ENCODE measurements around the gene LMNB1.

Gene LMNB1

GRCh38 chr5:126777975-126778674, 1.2 kb downstream of the LMNB1 start (continued):
- TF ChIP-seq SP2 (tag by site-specific recombination; IDR thresholded peaks at IDR 0.05) = peak; percentile 98

- Histone ChIP-seq H3K4me1 (ENCODE audit: control insufficient read depth, insufficient read depth, low read length) (peaks cover 4% of the 10 kb centered on the region; the same call in 1 of the 2 replicates), H3K4me3 (ENCODE audit: low read depth, low read length) (peak overlapping the region; percentile 90), H3K36me3 (ENCODE audit: control insufficient read depth in 2 of 2, insufficient read depth in 1 of 2, low read length in 2 of 2) (no peaks in the 10 kb centered on the region; a peak in 1 of 3 replicates), H3K27ac (ENCODE audit: extremely low read depth, low read depth, low read length) (peak overlapping the region; percentile 100), H3K9me3 (ENCODE audit: control insufficient read depth, insufficient read depth, low read depth, low read length) (no peaks in the 10 kb centered on the region)
- TF ChIP-seq SCRT2 (tag by site-specific recombination; IDR thresholded peaks at IDR 0.05) = peak; percentile 98
- peak; percentile 56; the same call in 1 of the 2 replicates for TF ChIP-seq SCRT1 (tag by site-specific recombination; IDR thresholded peaks at IDR 0.05; ENCODE audit: borderline replicate concordance)
- TF ChIP-seq YY1 (tag by site-specific recombination; IDR thresholded peaks at IDR 0.05) = peak; percentile 56; the same call in 1 of the 2 replicates
- peak; percentile 90 for TF ChIP-seq PRDM1 (tag by site-specific recombination; IDR thresholded peaks at IDR 0.05)
- peak; percentile 5; the same call in 1 of the 2 replicates for TF ChIP-seq ZBTB17 (tag by site-specific recombination; IDR thresholded peaks at IDR 0.05)
- TF ChIP-seq ZNF112 (tag by site-specific recombination; IDR thresholded peaks at IDR 0.05) = no peak
- peak; percentile 17; the same call in 1 of the 2 replicates for TF ChIP-seq ZBTB20 (tag by site-specific recombination; IDR thresholded peaks at IDR 0.05)
- TF ChIP-seq ZNF423 (tag by site-specific recombination; IDR thresholded peaks at IDR 0.05) = 0 out of 2 replicates have a peak, but pooled peaks have one; percentile 1
- TF ChIP-seq ZIC2 (tag by site-specific recombination; IDR thresholded peaks at IDR 0.05) = no peak
- 0 out of 2 replicates have a peak, but pooled peaks have one; percentile 44 for TF ChIP-seq ZNF2 (tag by site-specific recombination; IDR thresholded peaks at IDR 0.05)
- 0 out of 2 replicates have a peak, but pooled peaks have one; percentile 3 for TF ChIP-seq ZNF501 (tag by site-specific recombination; IDR thresholded peaks at IDR 0.05)
- TF ChIP-seq ZNF23 (tag by site-specific recombination; IDR thresholded peaks at IDR 0.05; ENCODE audit: borderline replicate concordance) = no peak
- peak; percentile 67; the same call in 1 of the 2 replicates for TF ChIP-seq ATF2 (tag by site-specific recombination; IDR thresholded peaks at IDR 0.05; ENCODE audit: low read depth)
- TF ChIP-seq ZNF335 (tag by site-specific recombination; conservative IDR thresholded peaks at IDR 0.05) = peak; percentile 77
- TF ChIP-seq ZBTB21 (tag by site-specific recombination; IDR thresholded peaks at IDR 0.05) = no peak
- no peak for TF ChIP-seq ZNF391 (tag by site-specific recombination; IDR thresholded peaks at IDR 0.05; ENCODE audit: borderline replicate concordance, low read depth)
- CTCF ChIA-PET = interaction anchor here (0.9 to 5.5 kb wide), 8 partner anchors 9 to 178 kb away, joined by 3 to 137 read pairs (median 6); partner anchors contain the start of gene PHAX
- POLR2A ChIA-PET = interaction anchor here (0.5 to 3.9 kb wide), 30 partner anchors 7 to 1354 kb away, joined by 3 to 51 read pairs (median 4); partner anchors contain the start of genes ALDH7A1, MARCHF3 and PRRC1
Observed at GRCh38 chr5:126778675-126779403, 1.9 kb downstream of the LMNB1 start.

GRCh38 chr5:126780165-126780827, 3.4 kb downstream of the LMNB1 start:
- CTCF ChIA-PET = interaction anchor here (0.6 to 5.5 kb wide), 29 partner anchors 9 to 1447 kb away, joined by 3 to 137 read pairs (median 4); no protein-coding TSS in a partner anchor
- Histone ChIP-seq H3K4me1 (ENCODE audit: control insufficient read depth, insufficient read depth, low read length) (peaks cover 4% of the 10 kb centered on the region; the same call in 1 of the 2 replicates), H3K27ac (ENCODE audit: extremely low read depth, low read depth, low read length) (no peak overlapping the region), H3K9me3 (ENCODE audit: control insufficient read depth, insufficient read depth, low read depth, low read length) (no peaks in the 10 kb centered on the region), H3K4me3 (ENCODE audit: low read depth, low read length) (no peak overlapping the region), H3K36me3 (ENCODE audit: control insufficient read depth in 2 of 2, insufficient read depth in 1 of 2, low read length in 2 of 2) (no peaks in the 10 kb centered on the region; a peak in 1 of 3 replicates)
- POLR2A ChIA-PET = no interaction called here
- TF ChIP-seq ZNF366 (tag by site-specific recombination; conservative IDR thresholded peaks at IDR 0.05) (0 out of 2 replicates have a peak, but pooled peaks have one; percentile 25), ZIC2 (tag by site-specific recombination; IDR thresholded peaks at IDR 0.05) (0 out of 2 replicates have a peak, but pooled peaks have one; percentile 24), ZNF561 (tag by site-specific recombination; IDR thresholded peaks at IDR 0.05; ENCODE audit: borderline replicate concordance) (peak; percentile 49; the same call in 1 of the 2 replicates), ZSCAN30 (tag by site-specific recombination; IDR thresholded peaks at IDR 0.05) (no peak), ZNF211 (tag by site-specific recombination; IDR thresholded peaks at IDR 0.05; ENCODE audit: low read depth) (no peak), PRDM6 (tag by site-specific recombination; IDR thresholded peaks at IDR 0.05) (peak; percentile 47), ZNF660 (tag by site-specific recombination; IDR thresholded peaks at IDR 0.05) (0 out of 2 replicates have a peak, but pooled peaks have one; percentile 76), HOXA7 (CRISPR knock-in tag; IDR thresholded peaks at IDR 0.05; ENCODE audit: borderline replicate concordance) (no peak)
